Psoas muscle (tissue), 8 donors: ENCODE data around the gene DLGAP1. TPM values are rescaled to one million over a fixed set of nuclear protein-coding genes. Genes with fewer than 3 reads are reported as not detected.

Experiments
- ATAC-seq, 4 donors: fragments of 200-7000 bp; cut with Tn5 transposase; one replicate each; pipeline ENCODE4 v1.9.1; 2020; ENCODE audit warnings: moderate library complexity in 3 of 4, mild to moderate bottlenecking in 2 of 4
- DNase-seq, 2 donors: peaks; one replicate each; pipeline ENCODE4 v3.0.0-alpha.2; 2020
- H3K27ac ChIP-seq: fragments of 200-600 bp; one replicate; pipeline ENCODE4 v1.8.0; 2022
- H3K27me3 ChIP-seq, 3 donors: fragments of 200-600 bp in 1 of 3; one replicate each; pipeline versions ENCODE4 v1.6.1 to v1.8.0; 2013 to 2022; ENCODE audit warnings: low read length in 2 of 3, mild to moderate bottlenecking in 2 of 3, moderate library complexity in 1 of 3; ENCODE audit not compliant: insufficient read depth in 3 of 3
- H3K36me3 ChIP-seq, 2 donors: fragments of 200-600 bp in 1 of 2; one replicate each; pipeline versions ENCODE4 v1.6.1 to v1.8.0; 2013 to 2022; ENCODE audit warnings: low read depth in 1 of 2, mild to moderate bottlenecking in 1 of 2, moderate library complexity in 1 of 2; ENCODE audit not compliant: insufficient read depth in 1 of 2
- H3K4me1 ChIP-seq: fragments of 200-600 bp; one replicate; pipeline ENCODE4 v1.8.0; 2022
- H3K4me3 ChIP-seq: fragments of 200-600 bp; one replicate; pipeline ENCODE4 v1.8.0; 2022; ENCODE audit warnings: mild to moderate bottlenecking
- H3K9me3 ChIP-seq: fragments of 200-600 bp; one replicate; pipeline ENCODE4 v1.8.0; 2022
- CTCF ChIP-seq: fragments of 200-600 bp; IDR thresholded peaks from one replicate; pipeline ENCODE4 v1.8.0; 2022; ENCODE audit warnings: antibody characterized with exemption
- WGBS, 3 donors: extraction: QIAGEN DNeasy Blood & Tissue Kit; methylation state at CpG; one replicate each; pipeline versions ENCODE4 v1.1.6 to v1.1.7; 2013; 5-methylcytosine and 5-hydroxymethylcytosine counted together
- intact Hi-C, 2 donors: fragments of 100-400 bp; cut with DNase I; formaldehyde crosslinking; loops; one replicate each; pipeline versions ENCODE4 v1.11.0 to v1.14.2; 2022
- polyA plus RNA-seq, 3 donors: library from polyadenylated mRNA; stranded (reverse); fragments of 200-250 nt; gene quantifications; one replicate each; pipeline ENCODE4 v1.2.3, GENCODE V29; 2013
- total RNA-seq, 4 donors: library from RNA; stranded (reverse); fragmentation: NEBNext Ultra II Directional in 2 of 4; extraction: Animal tissue kit (Norgen Biotek cat#: 25700) in 2 of 4; gene quantifications; one replicate each; pipeline versions ENCODE4 v1.2.1 to v1.2.4, GENCODE V29; 2021 to 2023
- donor health status: healthy with polysubstance abuse.
- donor health status: DM: no; HTN: no; CAD: no; lungs with moderate emphysema.
- donor health status: Bipolar disorder and iron deficiency.
- donor health status: healthy.
- donor health status: DM: yes; HTN: yes; CAD: no.
- donor health status: DM: no; HTN: no; CAD: no.
- donor health status: DM: no; HTN: no; CAD: no.
- donor health status: DM: yes; HTN: yes; CAD: no.

The DLGAP1 gene
- total and polyA plus RNA-seq, 7 donors: 0.09 to 0.26 (median 0.16) TPM; not detected in 1

- Histone ChIP-seq H3K27me3 (no peaks in the 10 kb centered on the region), H3K9me3 (no peaks in the 10 kb centered on the region), H3K27ac (no peak overlapping the region), H3K36me3 (no peaks in the 10 kb centered on the region), H3K4me3 (no peak overlapping the region), H3K4me1 (no peaks in the 10 kb centered on the region)
- intact Hi-C loops: loop anchor here in 1 of 2 donors (5.0 kb wide), 1 partner anchor 81 kb away; no protein-coding TSS in a partner anchor
- WGBS, 3 donors: 57 to 83% (median 63%) methylated on average over 4 of the region's 4 CpGs
- ATAC-seq (no peak), DNase-seq (no peak)
- no peak for TF ChIP-seq CTCF
Measured at GRCh38 chr18:3510896-3511295, 944.2 kb downstream of the DLGAP1 start.

- TF ChIP-seq CTCF: no peak
- ATAC-seq (no peak), DNase-seq (no peak)
- whole genome bisulfite sequencing, 3 donors: 96 to 98% (median 97%) methylated on average over 2 of the region's 2 CpGs
- no peak overlapping the region for H3K27ac ChIP-seq
- H3K27me3 ChIP-seq: no peaks in the 10 kb centered on the region
- H3K36me3 ChIP-seq: no peaks in the 10 kb centered on the region
- intact Hi-C loops: loop anchor here in 1 of 2 donors (5.0 kb wide), 1 partner anchor 82 kb away; no protein-coding TSS in a partner anchor
- H3K9me3 ChIP-seq: no peaks in the 10 kb centered on the region
- no peak overlapping the region for H3K4me3 ChIP-seq
- no peaks in the 10 kb centered on the region for H3K4me1 ChIP-seq
Measured at GRCh38 chr18:3510024-3510423, 945.1 kb downstream of the DLGAP1 start.

GRCh38 chr18:3508576-3509549, 946.2 kb downstream of the DLGAP1 start:
- Histone ChIP-seq H3K4me3 (no peak overlapping the region), H3K36me3 (no peaks in the 10 kb centered on the region), H3K9me3 (no peaks in the 10 kb centered on the region), H3K4me1 (no peaks in the 10 kb centered on the region), H3K27ac (no peak overlapping the region), H3K27me3 (no peaks in the 10 kb centered on the region)
- TF ChIP-seq CTCF: no peak
- 37 to 55% (median 37%) methylated on average over 17 of the region's 17 CpGs for WGBS, 3 donors
- intact Hi-C loops: no loop called here
- ATAC-seq (peak in 1 of 4 donors; percentile 40), DNase-seq (no peak)

GRCh38 chr18:3504637-3505036, 950.5 kb downstream of the DLGAP1 start:
- 78 to 89% (median 78%) methylated on average over 5 of the region's 5 CpGs for WGBS, 3 donors
- no peak for ATAC-seq
- Histone ChIP-seq H3K27ac (no peak overlapping the region), H3K4me3 (no peak overlapping the region), H3K9me3 (no peaks in the 10 kb centered on the region), H3K27me3 (peaks cover 0 to 8% (median 3%) of the 10 kb centered on the region in 3 donors), H3K36me3 (no peaks in the 10 kb centered on the region), H3K4me1 (no peaks in the 10 kb centered on the region)
- intact Hi-C loops: no loop called here
- TF ChIP-seq CTCF: no peak
- DNase-seq: no peak
